SK-N-SH (cell line): ENCODE measurements around the gene ARL4A. TPM values are rescaled to one million over a fixed set of nuclear protein-coding genes. Genes with fewer than 3 reads are reported as not detected.

Source experiments
- CTCF ChIA-PET: fragments of 300-600, 350-600 bp; formaldehyde crosslinking; extraction: SDS; loops from one replicate; lab custom pipeline; 2021; lab: Yijun Ruan, JAX
- POLR2A ChIA-PET: fragments of 350-600 bp; sonication (Branson Sonifier 250); formaldehyde crosslinking; extraction: SDS; loops from one replicate; lab custom pipeline; 2020; ENCODE audit warnings: antibody characterized with exemption, inconsistent platforms; lab: Yijun Ruan, JAX
- DNase-seq: peaks from one replicate; pipeline ENCODE4 v3.0.0; 2012
- H2AFZ ChIP-seq: fragments of 200-600 bp; sonication (generic); 2 replicates; pipeline ENCODE4 v1.8.1; 2016; ENCODE audit warnings: antibody characterized with exemption, mild to moderate bottlenecking, low read depth
- H3F3A ChIP-seq: fragments of 200-600 bp; sonication (generic); replicated peaks from 2 replicates; pipeline ENCODE3; 2016; ENCODE audit warnings: antibody characterized with exemption, mild to moderate bottlenecking; ENCODE audit not compliant: insufficient read depth
- H3K27ac ChIP-seq, 2 experiments: fragments of 200-500 bp in 1 of 2; fragments of 200-600 bp in 1 of 2; sonication (Bioruptor generic) in 1 of 2; sonication (generic), shearing (Covaris generic) in 1 of 2; 2 replicates each; pipeline versions ENCODE4 v1.5.1 to v1.6.1; 2014 to 2016; ENCODE audit warnings: low read depth in 2 of 2, inconsistent platforms in 1 of 2, low read length in 1 of 2, mild to moderate bottlenecking in 1 of 2, mixed read lengths in 1 of 2
- H3K27me3 ChIP-seq: fragments of 200-600 bp; sonication (generic), shearing (Covaris generic); 2 replicates; pipeline ENCODE4 v1.6.1; 2016; ENCODE audit warnings: mixed run types; ENCODE audit not compliant: insufficient read depth
- H3K36me3 ChIP-seq, 2 experiments: fragments of 200-500 bp in 1 of 2; fragments of 200-600 bp in 1 of 2; sonication (Bioruptor generic) in 1 of 2; sonication (generic) in 1 of 2; replicated peaks in 1 of 2; 2 replicates each; pipeline versions ENCODE3 to v1.5.1; 2014 to 2016; ENCODE audit warnings: low read length in 1 of 2, mild to moderate bottlenecking in 1 of 2; ENCODE audit not compliant: insufficient read depth in 2 of 2, control insufficient read depth in 1 of 2
- H3K4me1 ChIP-seq, 2 experiments: fragments of 200-500 bp in 1 of 2; fragments of 200-600 bp in 1 of 2; sonication (Bioruptor generic) in 1 of 2; sonication (generic), shearing (Covaris generic) in 1 of 2; 2 replicates each; pipeline versions ENCODE4 v1.5.1 to v1.6.1; 2014 to 2016; ENCODE audit warnings: low read depth in 1 of 2, low read length in 1 of 2, mixed run types in 1 of 2; ENCODE audit not compliant: insufficient read depth in 2 of 2, control insufficient read depth in 1 of 2
- H3K4me2 ChIP-seq: fragments of 200-600 bp; sonication (generic), shearing (Covaris generic); 2 replicates; pipeline ENCODE4 v1.6.1; 2017; ENCODE audit warnings: mixed run types
- H3K4me3 ChIP-seq, 2 experiments: fragments of 200-500 bp in 1 of 2; fragments of 200-600 bp in 1 of 2; sonication (Bioruptor generic) in 1 of 2; sonication (generic), shearing (Covaris generic) in 1 of 2; 2 replicates each; pipeline versions ENCODE4 v1.5.1 to v1.8.1; 2014 to 2016; ENCODE audit warnings: low read depth in 2 of 2, inconsistent platforms in 1 of 2, low read length in 1 of 2, mild to moderate bottlenecking in 1 of 2, mixed read lengths in 1 of 2, moderate library complexity in 1 of 2
- H3K79me2 ChIP-seq: fragments of 200-600 bp; sonication (generic); 2 replicates; pipeline ENCODE4 v1.8.1; 2017; ENCODE audit warnings: mild to moderate bottlenecking; ENCODE audit not compliant: insufficient read depth
- H3K9ac ChIP-seq: fragments of 200-600 bp; sonication (generic); 2 replicates; pipeline ENCODE4 v1.6.1; 2017; ENCODE audit warnings: mixed run types
- H3K9me2 ChIP-seq: fragments of 200-600 bp; sonication (generic); 2 replicates; pipeline ENCODE4 v1.6.1; 2017; ENCODE audit warnings: mixed run types
- H3K9me3 ChIP-seq: fragments of 200-600 bp; sonication (generic); 2 replicates; pipeline ENCODE4 v1.6.1; 2017; ENCODE audit warnings: mixed run types, mild to moderate bottlenecking, moderate library complexity
- H4K20me1 ChIP-seq: fragments of 200-600 bp; sonication (generic); 2 replicates; pipeline ENCODE4 v1.6.1; 2017; ENCODE audit warnings: mild to moderate bottlenecking, mixed run types; ENCODE audit not compliant: insufficient read depth
- CTCF ChIP-seq: fragments of 200-600 bp; sonication (generic); IDR thresholded peaks from 2 replicates; pipeline ENCODE4 v1.6.1; 2017; ENCODE audit warnings: antibody characterized with exemption, mild to moderate bottlenecking, moderate library complexity
- EZH2phosphoT487 ChIP-seq: fragments of 200-600 bp; sonication (generic); IDR thresholded peaks from 2 replicates; pipeline ENCODE4 v1.6.1; 2017; ENCODE audit warnings: low read depth, mixed run types, mild to moderate bottlenecking, antibody characterized with exemption, moderate library complexity, borderline replicate concordance
- FOSL2 ChIP-seq: IDR thresholded peaks from 2 replicates; pipeline ENCODE4 v1.4.0; 2012; ENCODE audit warnings: low read depth, mild to moderate bottlenecking, moderate library complexity, borderline replicate concordance
- FOXJ3 ChIP-seq: sonication (generic); formaldehyde crosslinking; IDR thresholded peaks from 2 replicates; pipeline ENCODE4 v1.5.1; 2020; ENCODE audit warnings: mild to moderate bottlenecking, missing genetic modification reagents
- FOXM1 ChIP-seq: IDR thresholded peaks from 2 replicates; pipeline ENCODE4 v1.4.0; 2012; ENCODE audit warnings: low read depth, mild to moderate bottlenecking
- GABPA ChIP-seq: IDR thresholded peaks from 2 replicates; pipeline ENCODE4 v1.4.0; 2012; ENCODE audit warnings: low read depth, mild to moderate bottlenecking
- IRF3 ChIP-seq: fragments of 150-350 bp; IDR thresholded peaks from 2 replicates; pipeline ENCODE4 v1.6.1; 2016; ENCODE audit warnings: mild to moderate bottlenecking, low read depth, low read length
- JUND ChIP-seq: IDR thresholded peaks from 2 replicates; pipeline ENCODE4 v1.4.0; 2012
- NRF1 ChIP-seq: IDR thresholded peaks from 2 replicates; pipeline ENCODE4 v1.6.1; 2012; ENCODE audit warnings: low read depth, mild to moderate bottlenecking, low read length
- REST ChIP-seq: IDR thresholded peaks from 2 replicates; pipeline ENCODE4 v1.6.1; 2012; ENCODE audit warnings: mild to moderate bottlenecking, low read depth, low read length, moderate library complexity
- RFX5 ChIP-seq: IDR thresholded peaks from 2 replicates; pipeline ENCODE4 v1.6.1; 2012; ENCODE audit warnings: mild to moderate bottlenecking, improper control_type of control experiment, low read length
- SIN3A ChIP-seq: IDR thresholded peaks from 2 replicates; pipeline ENCODE4 v1.6.1; 2012; ENCODE audit warnings: low read depth, mild to moderate bottlenecking, low read length, moderate library complexity, borderline replicate concordance
- SMC3 ChIP-seq: IDR thresholded peaks from 2 replicates; pipeline ENCODE4 v1.6.1; 2012; ENCODE audit warnings: low read depth, low read length, improper control_type of control experiment
- TEAD4 ChIP-seq: IDR thresholded peaks from 2 replicates; pipeline ENCODE4 v1.4.0; 2012; ENCODE audit warnings: mild to moderate bottlenecking, borderline replicate concordance; ENCODE audit not compliant: insufficient read depth
- USF2 ChIP-seq: fragments of 150-350 bp; IDR thresholded peaks from 2 replicates; pipeline ENCODE4 v1.6.1; 2017; ENCODE audit warnings: antibody characterized with exemption, low read length, low read depth, borderline replicate concordance
- WGBS: methylation state at CpG from one replicate; pipeline ENCODE4 v1.1.6; 2017; ENCODE audit warnings: low lambda C conversion rate; 5-methylcytosine and 5-hydroxymethylcytosine counted together
- polyA plus RNA-seq, 3 experiments: library from polyadenylated mRNA; depleted of rRNA; stranded (reverse); fragments of >200 nt; gene quantifications; 2 replicates each; pipeline ENCODE4 v1.2.3, GENCODE V29; 2012
- TF ChIP-seq, protein P1 (sequence below): IDR thresholded peaks from 2 replicates; pipeline ENCODE4 v1.4.0; 2012; ENCODE audit warnings: low read depth, borderline replicate concordance

ARL4A gene
- polyA plus RNA-seq, 1 of the 3 experiments (the other 2 are of a cell fraction): 5.5 TPM

GRCh38 chr7:12726908-12727307, 39.5 kb downstream of the ARL4A start:
- TF ChIP-seq SMC3 (no peak), SIN3A (no peak), JUND (no peak), CTCF (no peak), TEAD4 (no peak), EZH2phosphoT487 (no peak), USF2 (no peak), RFX5 (no peak), GABPA (no peak), REST (no peak), IRF3 (no peak), NRF1 (no peak), FOSL2 (no peak), FOXM1 (no peak), FOXJ3 (CRISPR knock-in tag) (no peak)
- TF ChIP-seq, protein P1, sequence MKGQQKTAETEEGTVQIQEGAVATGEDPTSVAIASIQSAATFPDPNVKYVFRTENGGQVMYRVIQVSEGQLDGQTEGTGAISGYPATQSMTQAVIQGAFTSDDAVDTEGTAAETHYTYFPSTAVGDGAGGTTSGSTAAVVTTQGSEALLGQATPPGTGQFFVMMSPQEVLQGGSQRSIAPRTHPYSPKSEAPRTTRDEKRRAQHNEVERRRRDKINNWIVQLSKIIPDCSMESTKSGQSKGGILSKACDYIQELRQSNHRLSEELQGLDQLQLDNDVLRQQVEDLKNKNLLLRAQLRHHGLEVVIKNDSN: no peak
- TF ChIP-seq, all 33 proteins: peak for 0
- no peak overlapping the region for H3K4me3 ChIP-seq
- ChIA-PET CTCF (interaction anchor here (1.2 to 3.4 kb wide), 2 partner anchors 22 to 40 kb away, joined by 4 to 20 read pairs; partner anchors contain the start of gene ARL4A), POLR2A (no interaction called here)
- no peaks in the 10 kb centered on the region for H3F3A ChIP-seq
- no peak overlapping the region for H3K4me2 ChIP-seq
- H3K9me3 ChIP-seq: no peaks in the 10 kb centered on the region
- H3K9me2 ChIP-seq: 0 out of 2 replicates have a peak, but pooled peaks cover 3% of the 10 kb centered on the region
- 77% methylated on average over 2 of the region's 2 CpGs for WGBS
- peaks cover 0 to 5% of the 10 kb centered on the region in 2 experiments; a peak in 2 of 4 replicates for H3K4me1 ChIP-seq
- H3K9ac ChIP-seq: no peak overlapping the region
- no peaks in the 10 kb centered on the region for H4K20me1 ChIP-seq
- H3K27me3 ChIP-seq: no peaks in the 10 kb centered on the region
- no peaks in the 10 kb centered on the region for H3K36me3 ChIP-seq
- H3K27ac ChIP-seq: no peak overlapping the region
- DNase-seq: no peak
- H3K79me2 ChIP-seq: no peaks in the 10 kb centered on the region
- no peak overlapping the region for H2AFZ ChIP-seq
